ENCODE data around the gene IL1F10. TPM values are rescaled to one million over a fixed set of nuclear protein-coding genes. Genes with fewer than 3 reads are reported as not detected.
A peak's percentile ranks its signal among the peaks of the same experiment; 100 is the strongest.
"Not testable (repeated sequence)": the region's sequence is repeated elsewhere in the genome, so short reads cannot be mapped to it uniquely, and the experiment has no call there.

IL1F10 gene
- total and polyA plus RNA-seq, 2 of the 13 experiments (the other 11 are each of a cell fraction or from before 2014, with no cell fraction given) = not detected

GRCh38 chr2:113093613-113093977 lies 25.8 kb downstream of the IL1F10 start:
- CTCF ChIA-PET (ENCODE audit: low intra/inter-chr PET ratio, low total read pairs) = no interaction called here
- intact Hi-C loops (cut with micrococcal nuclease; ENCODE audit: unreplicated experiment) = no loop called here
- H3K9me3 ChIP-seq (ENCODE audit: low read length) = no peaks in the 10 kb centered on the region
- no peak overlapping the region for H3K9ac ChIP-seq (ENCODE audit: insufficient read depth, low read depth, low read length)
- H3K27me3 ChIP-seq (ENCODE audit: control insufficient read depth in 1 of 2, insufficient read depth in 2 of 2, low read length in 2 of 2) = peaks cover 0 to 2% of the 10 kb centered on the region in 2 experiments; a peak in 1 of 5 replicates
- no peak overlapping the region for H3K27ac ChIP-seq (ENCODE audit: extremely low read length, insufficient read depth, low read length)
- BruUV-seq (replicated peaks) = no TSS peak
- no peak overlapping the region for H3K4me2 ChIP-seq (ENCODE audit: low read depth, low read length)
- no peak overlapping the region for H3K4me3 ChIP-seq (replicated peaks in 1 of 3; ENCODE audit: insufficient read depth in 1 of 3, low read depth in 2 of 3, low read length in 3 of 3)
- peaks cover 19% of the 10 kb centered on the region for H3K4me1 ChIP-seq (ENCODE audit: insufficient read depth, low read length)
- POLR2A ChIA-PET = no interaction called here
- DNase-seq (ENCODE audit: low spot score) (no peak), ATAC-seq (no peak), FAIRE-seq (no peak)
- TF ChIP-seq ZNF598 (CRISPR knock-in tag; IDR thresholded peaks at IDR 0.05; ENCODE audit: borderline replicate concordance) = no peak
- no peak for TF ChIP-seq ZNF605 (CRISPR knock-in tag; IDR thresholded peaks at IDR 0.05)
- TF ChIP-seq, protein P1, sequence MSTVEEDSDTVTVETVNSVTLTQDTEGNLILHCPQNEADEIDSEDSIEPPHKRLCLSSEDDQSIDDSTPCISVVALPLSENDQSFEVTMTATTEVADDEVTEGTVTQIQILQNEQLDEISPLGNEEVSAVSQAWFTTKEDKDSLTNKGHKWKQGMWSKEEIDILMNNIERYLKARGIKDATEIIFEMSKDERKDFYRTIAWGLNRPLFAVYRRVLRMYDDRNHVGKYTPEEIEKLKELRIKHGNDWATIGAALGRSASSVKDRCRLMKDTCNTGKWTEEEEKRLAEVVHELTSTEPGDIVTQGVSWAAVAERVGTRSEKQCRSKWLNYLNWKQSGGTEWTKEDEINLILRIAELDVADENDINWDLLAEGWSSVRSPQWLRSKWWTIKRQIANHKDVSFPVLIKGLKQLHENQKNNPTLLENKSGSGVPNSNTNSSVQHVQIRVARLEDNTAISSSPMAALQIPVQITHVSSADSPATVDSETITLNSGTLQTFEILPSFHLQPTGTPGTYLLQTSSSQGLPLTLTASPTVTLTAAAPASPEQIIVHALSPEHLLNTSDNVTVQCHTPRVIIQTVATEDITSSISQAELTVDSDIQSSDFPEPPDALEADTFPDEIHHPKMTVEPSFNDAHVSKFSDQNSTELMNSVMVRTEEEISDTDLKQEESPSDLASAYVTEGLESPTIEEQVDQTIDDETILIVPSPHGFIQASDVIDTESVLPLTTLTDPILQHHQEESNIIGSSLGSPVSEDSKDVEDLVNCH (CRISPR knock-in tag; IDR thresholded peaks at IDR 0.05) = no peak
- no peak for TF ChIP-seq NAIF1 (CRISPR knock-in tag; IDR thresholded peaks at IDR 0.05; ENCODE audit: borderline replicate concordance)
- H4K20me1 ChIP-seq (ENCODE audit: insufficient read depth, low read length) = no peaks in the 10 kb centered on the region
- H3K79me2 ChIP-seq (ENCODE audit: insufficient read depth, low read length) = no peaks in the 10 kb centered on the region
- no peak overlapping the region for H2AFZ ChIP-seq (ENCODE audit: low read length)
- in situ Hi-C loops (cut with HindIII; ENCODE audit: extremely low pct_ligation_motif_present, low pct_unique_long_range_greater_than_20kb) = no loop called here
- WGBS (ENCODE audit: low lambda C conversion rate) = 2% methylated on average over 2 of the region's 2 CpGs
- H3K36me3 ChIP-seq (replicated peaks in 1 of 2; ENCODE audit: control insufficient read depth in 1 of 2, insufficient read depth in 2 of 2, low read length in 2 of 2) = no peaks in the 10 kb centered on the region

- 56% methylated on average over 14 of the region's 14 CpGs for whole genome bisulfite sequencing (ENCODE audit: low lambda C conversion rate)
- DNase-seq (ENCODE audit: low spot score); in situ Hi-C loops (cut with HindIII; ENCODE audit: extremely low pct_ligation_motif_present, low pct_unique_long_range_greater_than_20kb); H3K36me3 ChIP-seq (replicated peaks in 1 of 2; ENCODE audit: control insufficient read depth in 1 of 2, insufficient read depth in 2 of 2, low read length in 2 of 2); H3K4me3 ChIP-seq (replicated peaks in 1 of 3; ENCODE audit: insufficient read depth in 1 of 3, low read depth in 2 of 3, low read length in 3 of 3); ATAC-seq; H3K9ac ChIP-seq (ENCODE audit: insufficient read depth, low read depth, low read length); H3K79me2 ChIP-seq (ENCODE audit: insufficient read depth, low read length); H3K27ac ChIP-seq (ENCODE audit: extremely low read length, insufficient read depth, low read length); H3K9me3 ChIP-seq (ENCODE audit: low read length); intact Hi-C loops (cut with micrococcal nuclease; ENCODE audit: unreplicated experiment); FAIRE-seq; BruUV-seq (replicated peaks); POLR2A ChIA-PET; H4K20me1 ChIP-seq (ENCODE audit: insufficient read depth, low read length); CTCF ChIA-PET (ENCODE audit: low intra/inter-chr PET ratio, low total read pairs); H3K4me2 ChIP-seq (ENCODE audit: low read depth, low read length); H3K4me1 ChIP-seq (ENCODE audit: insufficient read depth, low read length); H2AFZ ChIP-seq (ENCODE audit: low read length): not testable (repeated sequence)
- TF ChIP-seq NFE2L2 (IDR thresholded peaks at IDR 0.05; ENCODE audit: low read length) = peak; percentile 20; the same call in 1 of the 2 replicates
- peaks cover 0 to 13% of the 10 kb centered on the region in 2 experiments; a peak in 2 of 5 replicates for H3K27me3 ChIP-seq (ENCODE audit: control insufficient read depth in 1 of 2, insufficient read depth in 2 of 2, low read length in 2 of 2)
These were observed 28.5 kb downstream of the IL1F10 start for GRCh38 chr2:113096306-113096705.

All from HepG2 (cell line).